ENCODE measurements around the gene UQCRFS1. TPM values are rescaled to one million over a fixed set of nuclear protein-coding genes. Genes with fewer than 3 reads are reported as not detected.
A peak's percentile ranks its signal among the peaks of the same experiment; 100 is the strongest.
"Not testable (repeated sequence)": the region's sequence is repeated elsewhere in the genome, so short reads cannot be mapped to it uniquely, and the experiment has no call there.

UQCRFS1 gene
- total and polyA plus RNA-seq, 4 donors = 14.1 to 33.3 (median 21.1) TPM

DNA sequence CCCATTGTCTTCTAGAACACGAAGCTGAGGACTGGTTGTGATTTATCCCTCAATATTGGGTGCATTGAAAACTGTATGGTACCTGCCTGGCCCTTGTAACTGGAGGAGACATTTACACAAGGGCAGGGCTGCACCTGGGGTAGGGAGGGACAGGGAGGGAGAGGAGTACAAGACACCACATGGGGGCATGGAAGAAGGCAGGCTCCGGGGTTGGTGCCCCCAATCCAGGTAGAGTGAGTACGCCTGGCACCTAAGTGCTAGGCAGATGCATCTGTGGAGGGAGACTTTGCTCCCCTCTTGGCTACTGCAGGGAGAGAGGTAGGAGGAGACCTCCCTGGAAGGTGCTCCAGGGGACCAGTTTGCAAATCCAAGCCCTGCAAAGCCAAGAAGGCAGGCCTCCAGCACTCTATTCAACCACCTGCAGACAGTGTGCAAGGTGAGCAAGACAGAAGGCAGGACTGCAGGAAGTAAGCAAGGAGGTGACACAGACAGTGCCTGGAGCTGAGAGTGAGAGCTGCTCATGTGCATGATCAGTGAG is 19.4 kb upstream of the UQCRFS1 start:
- 82 to 87% methylated on average over 3 of the region's 3 CpGs for WGBS, 2 donors
- Histone ChIP-seq H3K36me3 (ENCODE audit: control insufficient read depth in 1 of 2, insufficient read depth in 2 of 2, low read length in 1 of 2) (no peaks in the 10 kb centered on the region), H3K9me3 (ENCODE audit: control insufficient read depth, low read length) (peaks cover 5% of the 10 kb centered on the region), H3K4me3 (ENCODE audit: low read length in 2 of 2) (no peak overlapping the region), H3K27ac (ENCODE audit: low read depth in 1 of 2, low read length in 2 of 2) (no peak overlapping the region), H3K4me1 (ENCODE audit: control insufficient read depth in 1 of 2, insufficient read depth in 2 of 2, low read length in 2 of 2) (no peaks in the 10 kb centered on the region), H3K27me3 (ENCODE audit: control insufficient read depth in 1 of 2, insufficient read depth in 2 of 2, low read length in 1 of 2) (no peaks in the 10 kb centered on the region)
- intact Hi-C loops (cut with DNase I) = no loop called here
- ATAC-seq (ENCODE audit: low FRiP score) (no peak), DNase-seq (no peak)

- H3K27ac ChIP-seq (ENCODE audit: low read depth in 1 of 2, low read length in 2 of 2); H3K9me3 ChIP-seq (ENCODE audit: control insufficient read depth, low read length); H3K36me3 ChIP-seq (ENCODE audit: control insufficient read depth in 1 of 2, insufficient read depth in 2 of 2, low read length in 1 of 2); H3K27me3 ChIP-seq (ENCODE audit: control insufficient read depth in 1 of 2, insufficient read depth in 2 of 2, low read length in 1 of 2); ATAC-seq (ENCODE audit: low FRiP score); intact Hi-C loops (cut with DNase I); H3K4me1 ChIP-seq (ENCODE audit: control insufficient read depth in 1 of 2, insufficient read depth in 2 of 2, low read length in 2 of 2); DNase-seq; H3K4me3 ChIP-seq (ENCODE audit: low read length in 2 of 2): not testable (repeated sequence)
- 90 to 93% methylated on average over 5 to 6 of the region's 6 CpGs for WGBS, 2 donors
These were observed 18.4 kb upstream of the UQCRFS1 start for GRCh38 chr19:29231306-29231705.

- no peak overlapping the region for H3K27ac ChIP-seq (ENCODE audit: low read depth in 1 of 2, low read length in 2 of 2)
- no peaks in the 10 kb centered on the region for H3K4me1 ChIP-seq (ENCODE audit: control insufficient read depth in 1 of 2, insufficient read depth in 2 of 2, low read length in 2 of 2)
- H3K27me3 ChIP-seq (ENCODE audit: control insufficient read depth in 1 of 2, insufficient read depth in 2 of 2, low read length in 1 of 2) = no peaks in the 10 kb centered on the region
- H3K9me3 ChIP-seq (ENCODE audit: control insufficient read depth, low read length) = no peaks in the 10 kb centered on the region
- ATAC-seq (ENCODE audit: low FRiP score) (no peak), DNase-seq (no peak)
- no peak overlapping the region for H3K4me3 ChIP-seq (ENCODE audit: low read length in 2 of 2)
- no peaks in the 10 kb centered on the region for H3K36me3 ChIP-seq (ENCODE audit: control insufficient read depth in 1 of 2, insufficient read depth in 2 of 2, low read length in 1 of 2)
- 51 to 54% methylated on average over 7 of the region's 7 CpGs for WGBS, 2 donors
- intact Hi-C loops (cut with DNase I) = no loop called here
These were observed 4.7 kb upstream of the UQCRFS1 start for GRCh38 chr19:29217616-29218015.

- Histone ChIP-seq H3K9me3 (ENCODE audit: control insufficient read depth, low read length) (no peaks in the 10 kb centered on the region), H3K4me3 (ENCODE audit: low read length in 2 of 2) (no peak overlapping the region), H3K27me3 (ENCODE audit: control insufficient read depth in 1 of 2, insufficient read depth in 2 of 2, low read length in 1 of 2) (no peaks in the 10 kb centered on the region), H3K4me1 (ENCODE audit: control insufficient read depth in 1 of 2, insufficient read depth in 2 of 2, low read length in 2 of 2) (peaks cover 0 to 5% of the 10 kb centered on the region in 2 donors), H3K36me3 (ENCODE audit: control insufficient read depth in 1 of 2, insufficient read depth in 2 of 2, low read length in 1 of 2) (no peaks in the 10 kb centered on the region), H3K27ac (ENCODE audit: low read depth in 1 of 2, low read length in 2 of 2) (no peak overlapping the region)
- intact Hi-C loops (cut with DNase I) = no loop called here
- ATAC-seq (ENCODE audit: low FRiP score) (no peak), DNase-seq (no peak)
- WGBS, 2 donors = 73 to 76% methylated on average over 4 of the region's 4 CpGs
These were observed 3.1 kb upstream of the UQCRFS1 start for GRCh38 chr19:29216021-29216420.

DNA sequence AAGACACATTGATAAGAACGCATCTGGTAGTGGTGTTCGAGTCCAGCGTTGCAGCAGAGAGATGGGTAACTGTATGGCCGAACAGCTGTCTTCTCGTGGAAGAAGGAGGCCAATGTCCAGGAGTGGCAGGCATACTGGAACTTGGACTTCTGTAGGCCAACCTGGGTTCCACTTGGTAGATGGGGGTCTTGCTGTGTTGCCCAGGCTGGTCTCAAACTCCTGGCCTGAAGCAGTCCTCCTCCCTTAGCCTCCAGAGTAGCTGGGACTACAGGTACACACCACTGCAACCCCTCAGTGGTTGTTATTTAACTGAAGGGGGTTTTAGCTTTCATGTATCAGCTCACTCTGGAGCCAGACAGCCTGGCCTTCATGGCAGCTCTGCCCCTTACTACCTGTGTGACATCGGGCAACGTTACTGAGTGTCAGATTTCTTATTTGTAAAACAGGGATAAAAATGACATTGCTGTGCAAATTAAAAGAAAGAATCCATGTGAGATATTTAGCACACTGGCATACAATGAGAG is 2.4 kb upstream of the UQCRFS1 start:
- DNase-seq (no peak), ATAC-seq (ENCODE audit: low FRiP score) (no peak)
- H3K9me3 ChIP-seq (ENCODE audit: control insufficient read depth, low read length) = no peaks in the 10 kb centered on the region
- WGBS, 2 donors = 86 to 89% methylated on average over 7 of the region's 7 CpGs
- H3K4me1 ChIP-seq (ENCODE audit: control insufficient read depth in 1 of 2, insufficient read depth in 2 of 2, low read length in 2 of 2) = peaks cover 0 to 5% of the 10 kb centered on the region in 2 donors
- no peaks in the 10 kb centered on the region for H3K36me3 ChIP-seq (ENCODE audit: control insufficient read depth in 1 of 2, insufficient read depth in 2 of 2, low read length in 1 of 2)
- intact Hi-C loops (cut with DNase I) = no loop called here
- no peak overlapping the region for H3K27ac ChIP-seq (ENCODE audit: low read depth in 1 of 2, low read length in 2 of 2)
- H3K4me3 ChIP-seq (ENCODE audit: low read length in 2 of 2) = no peak overlapping the region
- H3K27me3 ChIP-seq (ENCODE audit: control insufficient read depth in 1 of 2, insufficient read depth in 2 of 2, low read length in 1 of 2) = no peaks in the 10 kb centered on the region

GRCh38 chr19:29214411-29214810 is 1.5 kb upstream of the UQCRFS1 start:
- ATAC-seq (ENCODE audit: low FRiP score) (no peak), DNase-seq (no peak)
- Histone ChIP-seq H3K36me3 (ENCODE audit: control insufficient read depth in 1 of 2, insufficient read depth in 2 of 2, low read length in 1 of 2) (no peaks in the 10 kb centered on the region), H3K4me3 (ENCODE audit: low read length in 2 of 2) (no peak overlapping the region), H3K27ac (ENCODE audit: low read depth in 1 of 2, low read length in 2 of 2) (no peak overlapping the region), H3K27me3 (ENCODE audit: control insufficient read depth in 1 of 2, insufficient read depth in 2 of 2, low read length in 1 of 2) (no peaks in the 10 kb centered on the region), H3K4me1 (ENCODE audit: control insufficient read depth in 1 of 2, insufficient read depth in 2 of 2, low read length in 2 of 2) (peaks cover 0 to 5% of the 10 kb centered on the region in 2 donors), H3K9me3 (ENCODE audit: control insufficient read depth, low read length) (no peaks in the 10 kb centered on the region)
- intact Hi-C loops (cut with DNase I) = no loop called here
- 69 to 71% methylated on average over 2 of the region's 2 CpGs for WGBS, 2 donors

DNA sequence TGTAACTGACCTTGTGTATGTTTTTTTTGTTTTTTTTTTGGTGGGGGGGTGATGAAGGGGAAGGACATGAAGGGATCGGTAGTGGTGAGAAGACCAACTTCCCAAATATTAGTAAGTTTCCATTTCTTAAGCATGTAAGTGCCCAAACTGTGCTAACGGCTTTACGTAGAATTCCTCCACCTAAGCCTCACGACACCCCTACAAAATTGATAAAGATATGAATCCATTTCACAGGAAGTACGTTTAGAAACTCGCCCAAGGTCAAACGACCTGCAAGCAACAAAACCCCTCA is 649 bp downstream of the UQCRFS1 start:
- Histone ChIP-seq H3K9me3 (ENCODE audit: control insufficient read depth, low read length) (no peaks in the 10 kb centered on the region), H3K4me3 (ENCODE audit: low read length in 2 of 2) (peak overlapping the region; percentile 78 to 92), H3K36me3 (ENCODE audit: control insufficient read depth in 1 of 2, insufficient read depth in 2 of 2, low read length in 1 of 2) (no peaks in the 10 kb centered on the region), H3K27ac (ENCODE audit: low read depth in 1 of 2, low read length in 2 of 2) (peak overlapping the region; percentile 9 to 83), H3K27me3 (ENCODE audit: control insufficient read depth in 1 of 2, insufficient read depth in 2 of 2, low read length in 1 of 2) (no peaks in the 10 kb centered on the region), H3K4me1 (ENCODE audit: control insufficient read depth in 1 of 2, insufficient read depth in 2 of 2, low read length in 2 of 2) (peaks cover 0 to 5% of the 10 kb centered on the region in 2 donors)
- intact Hi-C loops (cut with DNase I) = no loop called here
- ATAC-seq (ENCODE audit: low FRiP score) (no peak), DNase-seq (no peak)
- WGBS, 2 donors = 0 to 1% methylated on average over 7 of the region's 7 CpGs

GRCh38 chr19:29211562-29212355 is 1.2 kb downstream of the UQCRFS1 start:
- no peak for ATAC-seq (ENCODE audit: low FRiP score)
- WGBS, 2 donors = 34 to 39% methylated on average over 18 of the region's 18 CpGs
- Histone ChIP-seq H3K27me3 (ENCODE audit: control insufficient read depth in 1 of 2, insufficient read depth in 2 of 2, low read length in 1 of 2) (no peaks in the 10 kb centered on the region), H3K27ac (ENCODE audit: low read depth in 1 of 2, low read length in 2 of 2) (no peak overlapping the region), H3K9me3 (ENCODE audit: control insufficient read depth, low read length) (no peaks in the 10 kb centered on the region), H3K4me3 (ENCODE audit: low read length in 2 of 2) (peak overlapping the region; percentile 78 to 92), H3K36me3 (ENCODE audit: control insufficient read depth in 1 of 2, insufficient read depth in 2 of 2, low read length in 1 of 2) (peaks cover 0 to 3% of the 10 kb centered on the region in 2 donors), H3K4me1 (ENCODE audit: control insufficient read depth in 1 of 2, insufficient read depth in 2 of 2, low read length in 2 of 2) (peaks cover 0 to 5% of the 10 kb centered on the region in 2 donors)
- DNase-seq = no peak
- intact Hi-C loops (cut with DNase I) = no loop called here

DNA sequence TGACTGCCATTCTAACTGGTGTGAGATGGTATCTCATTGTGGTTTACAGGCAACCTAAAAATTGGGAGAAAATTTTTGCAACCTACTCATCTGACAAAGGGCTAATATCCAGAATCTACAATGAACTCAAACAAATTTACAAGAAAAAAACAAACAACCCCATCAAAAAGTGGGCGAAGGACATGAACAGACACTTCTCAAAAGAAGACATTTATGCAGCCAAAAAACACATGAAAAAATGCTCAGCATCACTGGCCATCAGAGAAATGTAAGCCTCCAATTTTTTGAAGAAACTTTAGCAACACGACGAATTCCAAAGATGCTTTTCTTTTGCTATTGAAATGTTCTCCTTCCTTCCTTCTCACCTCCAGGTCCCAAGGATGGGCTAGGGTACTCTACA is 1.9 kb downstream of the UQCRFS1 start:
- intact Hi-C loops (cut with DNase I) = not testable (repeated sequence)

More for the DNA sequence above, 1.9 kb downstream of the UQCRFS1 start:
- H3K27ac ChIP-seq (ENCODE audit: low read depth in 1 of 2, low read length in 2 of 2); H3K9me3 ChIP-seq (ENCODE audit: control insufficient read depth, low read length); H3K4me3 ChIP-seq (ENCODE audit: low read length in 2 of 2); ATAC-seq (ENCODE audit: low FRiP score); H3K36me3 ChIP-seq (ENCODE audit: control insufficient read depth in 1 of 2, insufficient read depth in 2 of 2, low read length in 1 of 2); H3K27me3 ChIP-seq (ENCODE audit: control insufficient read depth in 1 of 2, insufficient read depth in 2 of 2, low read length in 1 of 2); H3K4me1 ChIP-seq (ENCODE audit: control insufficient read depth in 1 of 2, insufficient read depth in 2 of 2, low read length in 2 of 2); DNase-seq: not testable (repeated sequence)
- 96 to 98% methylated on average over 2 of the region's 3 CpGs for WGBS, 2 donors
